NB4 (cell line): ENCODE results near the gene ADCY2.

Experiments used
- MYC ChIP-seq: IDR thresholded peaks from 2 replicates; pipeline ENCODE4 v1.6.1; 2011; ENCODE audit warnings: low read depth, low read length
- POLR2A ChIP-seq: IDR thresholded peaks from 2 replicates; pipeline ENCODE4 v1.6.1; 2011; ENCODE audit warnings: mild to moderate bottlenecking; ENCODE audit not compliant: insufficient read length; ENCODE audit errors: extremely low read depth
- TF ChIP-seq, protein P1 (sequence below): IDR thresholded peaks from one replicate; pipeline ENCODE4 v1.5.1; 2012; ENCODE audit warnings: low read depth, low read length

- no peak for TF ChIP-seq POLR2A
- TF ChIP-seq, protein P1, sequence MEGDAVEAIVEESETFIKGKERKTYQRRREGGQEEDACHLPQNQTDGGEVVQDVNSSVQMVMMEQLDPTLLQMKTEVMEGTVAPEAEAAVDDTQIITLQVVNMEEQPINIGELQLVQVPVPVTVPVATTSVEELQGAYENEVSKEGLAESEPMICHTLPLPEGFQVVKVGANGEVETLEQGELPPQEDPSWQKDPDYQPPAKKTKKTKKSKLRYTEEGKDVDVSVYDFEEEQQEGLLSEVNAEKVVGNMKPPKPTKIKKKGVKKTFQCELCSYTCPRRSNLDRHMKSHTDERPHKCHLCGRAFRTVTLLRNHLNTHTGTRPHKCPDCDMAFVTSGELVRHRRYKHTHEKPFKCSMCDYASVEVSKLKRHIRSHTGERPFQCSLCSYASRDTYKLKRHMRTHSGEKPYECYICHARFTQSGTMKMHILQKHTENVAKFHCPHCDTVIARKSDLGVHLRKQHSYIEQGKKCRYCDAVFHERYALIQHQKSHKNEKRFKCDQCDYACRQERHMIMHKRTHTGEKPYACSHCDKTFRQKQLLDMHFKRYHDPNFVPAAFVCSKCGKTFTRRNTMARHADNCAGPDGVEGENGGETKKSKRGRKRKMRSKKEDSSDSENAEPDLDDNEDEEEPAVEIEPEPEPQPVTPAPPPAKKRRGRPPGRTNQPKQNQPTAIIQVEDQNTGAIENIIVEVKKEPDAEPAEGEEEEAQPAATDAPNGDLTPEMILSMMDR = no peak
- TF ChIP-seq MYC = no peak
Measured at GRCh38 chr5:7382588-7382987, 13.3 kb upstream of the ADCY2 start.
